HG03135 (cell line): ENCODE data around the gene EPHA2.

Source experiments
- ATAC-seq: cut with Tn5 transposase; IDR thresholded peaks from one replicate; pipeline ENCODE4 v1.9.1; 2021; ENCODE audit warnings: mild to moderate bottlenecking, moderate library complexity; ENCODE audit not compliant: unreplicated experiment

The EPHA2 gene

GRCh38 chr1:16151196-16151994 lies 4.5 kb downstream of the EPHA2 start:
- ATAC-seq = no peak

- no peak for ATAC-seq
Observed at GRCh38 chr1:16150508-16150907, 5.4 kb downstream of the EPHA2 start.

GRCh38 chr1:16149702-16150488 lies 6.0 kb downstream of the EPHA2 start:
- ATAC-seq = no peak

- ATAC-seq = no peak
Observed at GRCh38 chr1:16149146-16149545, 6.7 kb downstream of the EPHA2 start.

GRCh38 chr1:16148329-16149092 lies 7.4 kb downstream of the EPHA2 start:
- ATAC-seq = no peak

GRCh38 chr1:16147156-16147926 lies 8.5 kb downstream of the EPHA2 start:
- ATAC-seq = no peak

- no peak for ATAC-seq
Observed at GRCh38 chr1:16146279-16147155, 9.4 kb downstream of the EPHA2 start.

GRCh38 chr1:16145662-16146278 lies 10.1 kb downstream of the EPHA2 start:
- ATAC-seq = no peak

- no peak for ATAC-seq
Observed at GRCh38 chr1:16145030-16145661, 10.7 kb downstream of the EPHA2 start.

- no peak for ATAC-seq
Observed at GRCh38 chr1:16144325-16145029, 11.4 kb downstream of the EPHA2 start.

GRCh38 chr1:16143566-16144324 lies 12.1 kb downstream of the EPHA2 start:
- ATAC-seq = no peak

GRCh38 chr1:16143005-16143565 lies 12.8 kb downstream of the EPHA2 start:
- no peak for ATAC-seq

GRCh38 chr1:16142383-16142995 lies 13.4 kb downstream of the EPHA2 start:
- no peak for ATAC-seq

GRCh38 chr1:16141573-16142336 lies 14.1 kb downstream of the EPHA2 start:
- ATAC-seq = no peak

GRCh38 chr1:16140068-16140596 lies 15.7 kb downstream of the EPHA2 start:
- ATAC-seq = no peak
